ENCODE measurements around the gene DYNC1H1.

GRCh38 chr14:101961746-101962502, 2.4 kb upstream of the DYNC1H1 start:
- TF ChIP-seq FOXM1 (IDR thresholded peaks at IDR 0.05; ENCODE audit: borderline replicate concordance) (no peak), SP1 (IDR thresholded peaks at IDR 0.05) (no peak), ZNF384 (IDR thresholded peaks at IDR 0.05) (no peak), FOXK2 (IDR thresholded peaks at IDR 0.05) (no peak), HDGF (IDR thresholded peaks at IDR 0.05; ENCODE audit: borderline replicate concordance) (no peak), CTBP1 (IDR thresholded peaks at IDR 0.05; ENCODE audit: borderline replicate concordance) (no peak), PKNOX1 (IDR thresholded peaks at IDR 0.05) (no peak), SUZ12 (IDR thresholded peaks at IDR 0.05) (no peak), ELF4 (IDR thresholded peaks at IDR 0.05) (no peak), FOXA1 (IDR thresholded peaks at IDR 0.05) (no peak), BHLHE40 (IDR thresholded peaks at IDR 0.05; ENCODE audit: borderline replicate concordance) (no peak), L3MBTL2 (conservative IDR thresholded peaks at IDR 0.05) (no peak)
